ENCODE measurements around the gene JARID2.

JARID2 gene

DNA sequence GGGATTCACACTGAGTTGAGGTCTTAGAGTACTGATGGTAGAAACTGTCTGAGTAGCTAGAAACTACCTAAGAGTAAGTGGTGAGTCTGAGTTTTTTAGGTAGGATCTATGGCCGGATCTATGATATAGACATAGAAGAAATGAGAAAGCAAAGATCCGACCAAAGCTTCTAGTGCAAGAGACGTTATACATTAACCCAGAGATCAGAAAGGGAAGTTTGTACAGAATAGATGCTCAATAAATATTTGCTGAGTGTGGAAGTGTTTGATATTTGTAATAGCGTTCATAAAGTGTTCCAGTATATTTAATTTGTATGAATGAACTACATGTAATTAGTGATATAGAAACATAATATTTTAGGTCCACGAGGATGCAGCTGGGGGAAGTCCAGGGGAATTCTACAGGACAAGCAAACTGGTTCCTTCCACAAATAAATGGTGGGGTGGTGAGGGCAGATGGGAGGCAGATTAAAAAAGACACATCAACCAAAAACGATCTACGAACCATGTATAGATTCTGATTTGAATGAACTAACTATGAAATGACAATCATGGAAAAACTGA lies 31.9 kb upstream of the JARID2 start:
- H3K9me3 ChIP-seq, result no peaks in the 10 kb centered on the region
- H3K36me3 ChIP-seq, result no peaks in the 10 kb centered on the region
- H3K4me3 ChIP-seq, result no peak overlapping the region
- no peak for DNase-seq
- no peaks in the 10 kb centered on the region for H3K27me3 ChIP-seq
- no peaks in the 10 kb centered on the region for H3K4me1 ChIP-seq
- TF ChIP-seq, protein P1, sequence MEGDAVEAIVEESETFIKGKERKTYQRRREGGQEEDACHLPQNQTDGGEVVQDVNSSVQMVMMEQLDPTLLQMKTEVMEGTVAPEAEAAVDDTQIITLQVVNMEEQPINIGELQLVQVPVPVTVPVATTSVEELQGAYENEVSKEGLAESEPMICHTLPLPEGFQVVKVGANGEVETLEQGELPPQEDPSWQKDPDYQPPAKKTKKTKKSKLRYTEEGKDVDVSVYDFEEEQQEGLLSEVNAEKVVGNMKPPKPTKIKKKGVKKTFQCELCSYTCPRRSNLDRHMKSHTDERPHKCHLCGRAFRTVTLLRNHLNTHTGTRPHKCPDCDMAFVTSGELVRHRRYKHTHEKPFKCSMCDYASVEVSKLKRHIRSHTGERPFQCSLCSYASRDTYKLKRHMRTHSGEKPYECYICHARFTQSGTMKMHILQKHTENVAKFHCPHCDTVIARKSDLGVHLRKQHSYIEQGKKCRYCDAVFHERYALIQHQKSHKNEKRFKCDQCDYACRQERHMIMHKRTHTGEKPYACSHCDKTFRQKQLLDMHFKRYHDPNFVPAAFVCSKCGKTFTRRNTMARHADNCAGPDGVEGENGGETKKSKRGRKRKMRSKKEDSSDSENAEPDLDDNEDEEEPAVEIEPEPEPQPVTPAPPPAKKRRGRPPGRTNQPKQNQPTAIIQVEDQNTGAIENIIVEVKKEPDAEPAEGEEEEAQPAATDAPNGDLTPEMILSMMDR (IDR thresholded peaks at IDR 0.05), result no peak
- H3K27ac ChIP-seq, result no peak overlapping the region
- intact Hi-C loops (cut with DNase I; ENCODE audit: low total_unique reads), result no loop called here

DNA sequence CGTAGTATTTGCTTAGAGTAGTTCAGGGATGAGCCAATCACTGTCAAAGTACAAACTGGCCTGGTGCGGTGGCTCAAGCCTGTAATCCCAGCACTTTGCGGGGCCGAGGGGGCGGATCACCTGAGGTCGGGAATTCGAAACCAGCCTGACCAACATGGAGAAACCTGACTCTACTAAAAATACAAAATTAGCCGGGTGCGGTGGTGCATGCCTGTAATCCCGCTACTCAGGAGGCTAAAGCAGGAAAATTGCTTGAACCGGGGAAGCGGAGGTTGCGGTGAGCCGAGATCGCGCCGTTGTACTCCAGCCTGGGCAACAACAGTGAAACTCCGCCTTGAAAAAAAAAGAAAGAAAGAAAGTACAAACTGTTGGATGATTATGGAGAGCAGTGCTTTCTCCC lies 27.5 kb upstream of the JARID2 start:
- no peaks in the 10 kb centered on the region for H3K9me3 ChIP-seq
- TF ChIP-seq, protein P1 (IDR thresholded peaks at IDR 0.05), result no peak
- no peaks in the 10 kb centered on the region for H3K27me3 ChIP-seq
- H3K4me3 ChIP-seq, result no peak overlapping the region
- no peaks in the 10 kb centered on the region for H3K4me1 ChIP-seq
- no peaks in the 10 kb centered on the region for H3K36me3 ChIP-seq
- intact Hi-C loops (cut with DNase I; ENCODE audit: low total_unique reads), result no loop called here
- no peak overlapping the region for H3K27ac ChIP-seq
- no peak for DNase-seq

DNA sequence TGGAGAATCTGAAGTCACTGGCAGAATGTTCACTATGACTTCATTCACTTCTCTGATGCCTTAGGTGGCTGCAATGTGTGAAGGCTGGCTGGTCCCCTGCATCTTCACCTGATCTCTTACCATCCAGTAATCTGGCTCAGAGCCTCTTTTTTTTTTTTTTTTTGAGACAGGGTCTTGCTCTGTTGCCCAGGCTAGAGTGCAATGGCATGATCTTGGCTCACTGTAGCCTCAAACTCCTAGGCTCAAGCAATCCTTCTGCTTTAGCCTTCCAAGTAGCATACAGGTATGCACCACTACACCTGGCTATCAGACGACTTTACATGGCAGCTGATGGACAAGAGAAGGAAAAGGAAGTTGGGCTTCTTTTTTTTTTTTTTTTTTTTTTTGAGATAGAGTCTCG lies 25.8 kb upstream of the JARID2 start:
- DNase-seq, result no peak
- H3K4me3 ChIP-seq, result no peak overlapping the region
- no peaks in the 10 kb centered on the region for H3K4me1 ChIP-seq
- TF ChIP-seq, protein P1 (IDR thresholded peaks at IDR 0.05), result no peak
- no peaks in the 10 kb centered on the region for H3K9me3 ChIP-seq
- no peaks in the 10 kb centered on the region for H3K36me3 ChIP-seq
- H3K27ac ChIP-seq, result no peak overlapping the region
- intact Hi-C loops (cut with DNase I; ENCODE audit: low total_unique reads), result no loop called here
- no peaks in the 10 kb centered on the region for H3K27me3 ChIP-seq

DNA sequence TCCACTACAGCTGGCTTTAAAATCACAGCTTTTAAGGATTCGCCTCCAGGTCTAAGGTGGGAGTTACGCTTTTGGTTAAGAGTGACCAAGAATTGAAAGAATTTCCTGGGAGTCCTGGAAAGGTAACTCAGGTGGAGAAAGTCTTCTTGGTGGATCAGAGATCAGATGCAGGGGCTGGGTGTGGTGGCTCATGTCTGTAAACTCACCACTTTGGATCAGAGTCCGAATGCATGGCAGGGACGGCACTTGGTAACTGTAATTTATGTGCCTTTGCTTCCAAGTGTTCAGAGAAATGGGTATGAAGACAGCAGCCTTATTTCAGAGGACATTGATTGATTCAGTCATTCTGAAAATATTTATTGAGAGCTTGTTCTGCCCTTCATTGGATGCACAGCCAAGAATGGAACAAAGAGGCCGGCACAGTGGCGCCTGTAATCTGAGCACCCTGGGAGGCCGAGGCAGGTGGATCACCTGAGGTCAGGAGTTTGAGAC lies 18.0 kb upstream of the JARID2 start:
- Histone ChIP-seq H3K4me3 (no peak overlapping the region), H3K9me3 (no peaks in the 10 kb centered on the region), H3K27ac (no peak overlapping the region), H3K27me3 (no peaks in the 10 kb centered on the region), H3K36me3 (no peaks in the 10 kb centered on the region), H3K4me1 (no peaks in the 10 kb centered on the region)
- TF ChIP-seq, protein P1 (IDR thresholded peaks at IDR 0.05), result no peak
- DNase-seq, result no peak
- intact Hi-C loops (cut with DNase I; ENCODE audit: low total_unique reads), result no loop called here

DNA sequence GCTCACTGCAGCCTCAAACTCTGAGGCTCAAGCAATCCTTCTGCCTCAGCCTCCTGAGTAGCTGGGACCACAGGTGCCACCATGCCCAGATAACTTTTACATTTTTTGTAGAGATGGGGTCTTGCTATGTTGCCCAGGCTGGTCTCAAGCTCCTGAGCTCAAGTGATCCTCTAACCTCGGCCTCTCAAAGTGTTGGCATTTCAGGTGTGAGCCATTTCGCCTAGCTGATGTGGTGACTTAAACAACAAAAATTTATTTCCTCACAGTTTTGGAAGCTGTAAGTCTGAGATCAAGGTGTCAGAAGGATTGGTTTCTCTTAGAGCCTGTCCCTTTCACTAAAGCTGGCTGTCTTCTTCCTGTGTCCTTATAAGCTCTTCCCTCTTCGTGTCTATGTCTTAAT lies 15.0 kb upstream of the JARID2 start:
- intact Hi-C loops (cut with DNase I; ENCODE audit: low total_unique reads), result no loop called here
- Histone ChIP-seq H3K27me3 (no peaks in the 10 kb centered on the region), H3K4me3 (no peak overlapping the region), H3K36me3 (no peaks in the 10 kb centered on the region), H3K27ac (no peak overlapping the region), H3K4me1 (no peaks in the 10 kb centered on the region), H3K9me3 (no peaks in the 10 kb centered on the region)
- TF ChIP-seq, protein P1 (IDR thresholded peaks at IDR 0.05), result no peak
- no peak for DNase-seq

Data from tibial artery (tissue), 4 donors.